Activated CD4-positive, alpha-beta T cell treated with anti-CD3 and anti-CD28 coated beads, Interleukin-10, Interleukin-2, amounts not matched to agents 100 ng/mL and 50 ng/mL, durations not matched to agents 16 hours and 8 hours (primary cell): ENCODE measurements around the gene IL36G.

Source experiments
- DNase-seq: peaks from one replicate; pipeline ENCODE4 v3.0.0-alpha.2; 2020

The IL36G gene

DNA sequence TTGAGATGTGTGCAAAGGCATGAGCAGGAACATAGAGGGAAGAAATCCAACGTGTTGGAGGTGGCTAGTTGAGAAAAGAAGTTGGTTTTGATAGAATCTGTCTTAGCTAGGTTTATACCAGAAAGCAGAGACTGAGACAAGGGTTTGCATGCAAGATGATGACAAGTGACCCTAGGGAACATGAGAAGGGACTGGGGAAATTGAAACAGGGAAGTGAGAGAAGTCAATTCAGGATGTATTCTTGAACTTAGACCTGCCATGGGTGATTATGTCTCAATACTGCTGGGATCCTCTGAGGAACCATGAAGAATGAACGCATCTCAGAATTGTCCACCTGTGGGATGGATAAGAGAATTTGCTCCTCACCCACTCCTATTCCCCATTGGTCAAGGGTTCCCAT lies 47.9 kb downstream of the IL36G start:
- no peak for DNase-seq

- DNase-seq = no peak
Observed at GRCh38 chr2:113027691-113028090, 49.9 kb downstream of the IL36G start.

GRCh38 chr2:113028112-113028511 lies 50.3 kb downstream of the IL36G start:
- DNase-seq = no peak

DNA sequence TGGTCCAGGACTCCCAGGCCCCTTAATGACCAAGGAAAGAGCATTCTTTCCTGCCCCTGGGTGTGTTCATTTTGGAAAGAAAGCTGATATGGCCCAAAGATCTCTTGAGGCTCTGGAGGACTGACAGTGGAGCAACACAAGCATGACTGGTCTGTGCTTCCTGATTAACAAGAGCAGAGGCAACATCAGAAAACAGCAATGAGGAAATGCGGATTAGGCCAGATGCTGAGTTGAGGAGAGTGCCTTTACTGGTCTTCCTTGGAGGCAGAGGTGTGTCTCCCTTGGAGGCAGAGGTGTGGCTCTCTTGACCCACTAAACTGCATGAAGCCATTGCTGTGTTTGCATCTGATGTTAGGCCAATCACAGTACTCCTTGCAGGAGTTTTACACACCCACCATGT lies 54.9 kb downstream of the IL36G start:
- no peak for DNase-seq

DNA sequence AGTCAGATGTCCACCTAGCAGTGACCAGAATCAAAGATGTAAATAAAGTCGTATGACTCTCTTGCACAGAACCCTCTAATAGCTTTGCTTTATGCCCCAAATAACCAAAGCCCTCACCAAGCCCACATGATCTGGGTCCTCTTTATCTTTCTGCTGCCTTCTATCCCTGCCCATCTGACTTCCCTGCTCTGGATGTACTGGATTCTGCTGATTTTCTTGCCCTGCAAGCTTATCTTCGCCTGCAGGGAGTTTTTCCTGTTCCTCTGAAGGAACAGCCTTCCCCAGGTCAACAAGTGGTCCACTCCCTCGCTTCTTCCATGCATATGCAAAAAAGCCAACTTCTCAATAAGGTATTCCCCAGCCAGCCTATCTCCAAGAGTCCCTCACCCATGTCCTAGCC lies 56.2 kb downstream of the IL36G start:
- no peak for DNase-seq
